Stimulated activated CD4-positive, alpha-beta T cell treated with anti-CD3 and anti-CD28 coated beads, Interleukin-1b, Interleukin-23, amount 100 ng/mL, for 48 hours (primary cell): ENCODE measurements around the gene MOB1A.
"Not testable (repeated sequence)": the region's sequence is repeated elsewhere in the genome, so short reads cannot be mapped to it uniquely, and the experiment has no call there.

Source experiments
- DNase-seq: peaks from one replicate; pipeline ENCODE4 v3.0.0-alpha.2; 2020

The MOB1A gene

GRCh38 chr2:74148457-74149246 is 30.0 kb downstream of the MOB1A start:
- DNase-seq = no peak

- DNase-seq = peak; percentile 88
Observed at GRCh38 chr2:74147727-74148456, 30.8 kb downstream of the MOB1A start, which contains the start of gene BOLA3. BOLA3 (minus strand) TSS chr2:74147912; CDS start chr2:74147874, 38 bp downstream.

- peak; percentile 69 for DNase-seq
Observed at GRCh38 chr2:74146929-74147726, 31.6 kb downstream of the MOB1A start.

GRCh38 chr2:74142340-74142739 is 36.3 kb downstream of the MOB1A start:
- no peak for DNase-seq

GRCh38 chr2:74138600-74139323 is 39.9 kb downstream of the MOB1A start:
- DNase-seq = no peak

- DNase-seq = no peak
Observed at GRCh38 chr2:74137651-74138599, 40.8 kb downstream of the MOB1A start.

GRCh38 chr2:74131901-74132300 is 46.8 kb downstream of the MOB1A start:
- no peak for DNase-seq

GRCh38 chr2:74130211-74130995 is 48.3 kb downstream of the MOB1A start:
- no peak for DNase-seq

GRCh38 chr2:74128206-74128605 is 50.5 kb downstream of the MOB1A start:
- no peak for DNase-seq

GRCh38 chr2:74123955-74124354 is 54.7 kb downstream of the MOB1A start:
- not testable (repeated sequence) for DNase-seq

GRCh38 chr2:74121846-74122245 is 56.8 kb downstream of the MOB1A start:
- not testable (repeated sequence) for DNase-seq

GRCh38 chr2:74119912-74120825 is 58.5 kb downstream of the MOB1A start:
- peak; percentile 85 for DNase-seq

GRCh38 chr2:74119339-74119738 is 59.3 kb downstream of the MOB1A start:
- no peak for DNase-seq

- no peak for DNase-seq
Observed at GRCh38 chr2:74111380-74111779, 67.3 kb downstream of the MOB1A start.

GRCh38 chr2:74110537-74110936 is 68.1 kb downstream of the MOB1A start:
- no peak for DNase-seq

GRCh38 chr2:74109551-74109950 is 69.1 kb downstream of the MOB1A start:
- no peak for DNase-seq

GRCh38 chr2:74107071-74107470 is 71.6 kb downstream of the MOB1A start:
- DNase-seq = no peak

GRCh38 chr2:74105413-74105812 is 73.3 kb downstream of the MOB1A start:
- no peak for DNase-seq

GRCh38 chr2:74104839-74105238 is 73.8 kb downstream of the MOB1A start:
- DNase-seq = no peak
